Measurements from ENCODE around the gene FBLN1.

FBLN1 gene

DNA sequence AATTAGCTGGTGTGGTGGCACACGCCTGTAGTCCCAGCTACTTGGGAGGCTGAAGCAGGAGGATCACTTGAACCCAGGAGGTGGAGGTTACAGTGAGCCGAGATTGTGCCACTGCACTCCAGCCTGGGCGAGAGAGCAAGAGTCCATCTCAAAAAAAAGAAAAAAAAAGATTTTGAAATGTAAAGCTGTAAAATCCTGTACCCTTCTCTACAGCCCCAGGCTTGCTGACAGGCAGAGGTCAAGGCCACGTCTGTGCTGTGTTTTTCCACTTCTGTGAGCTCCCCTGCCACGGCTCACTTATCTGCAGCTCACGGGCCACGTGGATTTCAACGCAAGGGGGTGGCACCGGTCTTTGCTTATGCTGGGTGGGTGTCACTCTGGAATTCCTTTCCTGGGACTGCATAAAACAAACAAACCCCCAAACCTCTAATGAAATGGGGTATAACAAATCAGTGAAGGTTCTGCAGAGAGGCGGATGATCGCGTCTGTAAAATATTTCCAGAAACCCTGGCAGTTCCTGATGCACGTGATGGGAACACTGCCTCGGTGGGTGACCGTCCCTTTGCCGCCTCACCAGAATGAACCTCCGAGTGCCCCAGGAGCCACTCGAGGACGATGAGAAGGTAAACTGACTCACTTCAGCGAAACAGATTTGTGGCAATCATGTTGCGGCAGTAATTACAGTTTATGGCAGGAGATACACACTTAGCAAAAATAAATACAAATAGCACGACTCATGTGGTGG lies 125.0 kb downstream of the FBLN1 start (continued):
- no peak for TF ChIP-seq ZNF639 (tag by site-specific recombination; IDR thresholded peaks at IDR 0.05)
- TF ChIP-seq ZNF426 (tag by site-specific recombination; IDR thresholded peaks at IDR 0.05) = no peak
- no peak for TF ChIP-seq KLF8 (tag by site-specific recombination; IDR thresholded peaks at IDR 0.05)
- no peak for TF ChIP-seq ZNF416 (tag by site-specific recombination; IDR thresholded peaks at IDR 0.05)
- no peak for TF ChIP-seq ZEB2 (tag by site-specific recombination; IDR thresholded peaks at IDR 0.05)
- TF ChIP-seq KLF7 (tag by site-specific recombination; IDR thresholded peaks at IDR 0.05; ENCODE audit: borderline replicate concordance) = no peak
- TF ChIP-seq, protein P1, sequence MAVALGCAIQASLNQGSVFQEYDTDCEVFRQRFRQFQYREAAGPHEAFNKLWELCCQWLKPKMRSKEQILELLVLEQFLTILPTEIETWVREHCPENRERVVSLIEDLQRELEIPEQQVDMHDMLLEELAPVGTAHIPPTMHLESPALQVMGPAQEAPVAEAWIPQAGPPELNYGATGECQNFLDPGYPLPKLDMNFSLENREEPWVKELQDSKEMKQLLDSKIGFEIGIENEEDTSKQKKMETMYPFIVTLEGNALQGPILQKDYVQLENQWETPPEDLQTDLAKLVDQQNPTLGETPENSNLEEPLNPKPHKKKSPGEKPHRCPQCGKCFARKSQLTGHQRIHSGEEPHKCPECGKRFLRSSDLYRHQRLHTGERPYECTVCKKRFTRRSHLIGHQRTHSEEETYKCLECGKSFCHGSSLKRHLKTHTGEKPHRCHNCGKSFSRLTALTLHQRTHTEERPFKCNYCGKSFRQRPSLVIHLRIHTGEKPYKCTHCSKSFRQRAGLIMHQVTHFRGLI (tag by site-specific recombination; IDR thresholded peaks at IDR 0.05) = no peak

DNA sequence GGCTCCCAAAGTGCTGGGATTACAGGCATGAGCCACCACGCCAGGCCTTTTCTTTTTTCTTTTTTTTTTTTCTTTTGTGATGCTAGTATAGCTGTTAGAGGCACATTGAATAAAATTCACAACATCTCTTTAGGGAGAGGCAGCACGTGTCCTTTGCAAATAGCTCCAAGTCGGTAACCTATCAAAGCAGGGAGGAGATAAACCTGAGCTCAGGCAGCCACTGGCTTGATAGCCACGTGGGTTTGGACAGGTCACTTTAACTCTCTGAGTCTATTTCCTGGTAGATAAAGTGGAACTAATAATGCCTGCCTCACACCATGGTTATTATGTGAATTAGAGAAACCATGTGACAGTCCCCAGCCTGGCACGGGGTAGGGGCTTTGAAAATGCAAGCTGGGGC lies 125.8 kb downstream of the FBLN1 start:
- ChIA-PET POLR2A (no interaction called here), CTCF (interaction anchor here (0.5 to 1.7 kb wide), 2 partner anchors 19 to 76 kb away, joined by 3 read pairs; no protein-coding TSS in a partner anchor)
- Histone ChIP-seq H3K27ac (ENCODE audit: extremely low read depth, low read depth, low read length) (no peak overlapping the region), H3K36me3 (ENCODE audit: control insufficient read depth in 2 of 2, insufficient read depth in 1 of 2, low read length in 2 of 2) (no peaks in the 10 kb centered on the region), H3K4me1 (ENCODE audit: control insufficient read depth, insufficient read depth, low read length) (no peaks in the 10 kb centered on the region), H3K9me3 (ENCODE audit: control insufficient read depth, insufficient read depth, low read depth, low read length) (no peaks in the 10 kb centered on the region), H3K4me3 (ENCODE audit: low read depth, low read length) (no peak overlapping the region)
- no peak for TF ChIP-seq HOXA7 (CRISPR knock-in tag; IDR thresholded peaks at IDR 0.05; ENCODE audit: borderline replicate concordance)
- no peak for TF ChIP-seq ZNF473 (tag by site-specific recombination; IDR thresholded peaks at IDR 0.05)

GRCh38 chr22:45629469-45630089 lies 126.9 kb downstream of the FBLN1 start:
- POLR2A ChIA-PET = no interaction called here
- no peak overlapping the region for H3K4me3 ChIP-seq (ENCODE audit: low read depth, low read length)
- TF ChIP-seq ZBTB1 (tag by site-specific recombination; IDR thresholded peaks at IDR 0.05) (no peak), ZNF791 (tag by site-specific recombination; IDR thresholded peaks at IDR 0.05) (no peak), KLF17 (tag by site-specific recombination; IDR thresholded peaks at IDR 0.05) (0 out of 2 replicates have a peak, but pooled peaks have one; percentile 15), ZNF792 (tag by site-specific recombination; IDR thresholded peaks at IDR 0.05) (no peak)
- TF ChIP-seq, protein P2, sequence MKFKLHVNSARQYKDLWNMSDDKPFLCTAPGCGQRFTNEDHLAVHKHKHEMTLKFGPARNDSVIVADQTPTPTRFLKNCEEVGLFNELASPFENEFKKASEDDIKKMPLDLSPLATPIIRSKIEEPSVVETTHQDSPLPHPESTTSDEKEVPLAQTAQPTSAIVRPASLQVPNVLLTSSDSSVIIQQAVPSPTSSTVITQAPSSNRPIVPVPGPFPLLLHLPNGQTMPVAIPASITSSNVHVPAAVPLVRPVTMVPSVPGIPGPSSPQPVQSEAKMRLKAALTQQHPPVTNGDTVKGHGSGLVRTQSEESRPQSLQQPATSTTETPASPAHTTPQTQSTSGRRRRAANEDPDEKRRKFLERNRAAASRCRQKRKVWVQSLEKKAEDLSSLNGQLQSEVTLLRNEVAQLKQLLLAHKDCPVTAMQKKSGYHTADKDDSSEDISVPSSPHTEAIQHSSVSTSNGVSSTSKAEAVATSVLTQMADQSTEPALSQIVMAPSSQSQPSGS (tag by site-specific recombination; IDR thresholded peaks at IDR 0.05; ENCODE audit: low read depth) = peak; percentile 61; the same call in 1 of the 2 replicates
- CTCF ChIA-PET = interaction anchor here (1.7 kb wide), 1 partner anchor 18 kb away, joined by 3 read pairs; no protein-coding TSS in a partner anchor
- no peaks in the 10 kb centered on the region for H3K9me3 ChIP-seq (ENCODE audit: control insufficient read depth, insufficient read depth, low read depth, low read length)
- H3K36me3 ChIP-seq (ENCODE audit: control insufficient read depth in 2 of 2, insufficient read depth in 1 of 2, low read length in 2 of 2) = no peaks in the 10 kb centered on the region
- no peaks in the 10 kb centered on the region for H3K4me1 ChIP-seq (ENCODE audit: control insufficient read depth, insufficient read depth, low read length)
- H3K27ac ChIP-seq (ENCODE audit: extremely low read depth, low read depth, low read length) = no peak overlapping the region

Measured in HEK293 (cell line).